Kidney (tissue), 14 donors: ENCODE measurements around the gene METTL24. TPM values are rescaled to one million over a fixed set of nuclear protein-coding genes. Genes with fewer than 3 reads are reported as not detected.

Experiments used
- DNase-seq, 5 donors: peaks; one replicate each; pipeline ENCODE4 v3.0.0-alpha.2; 2013 to 2020
- FAIRE-seq: peaks from 2 replicates; lab custom pipeline; 2012; peaks lifted over from hg19 to GRCh38; lab: Jason Lieb, UNC
- H3K27ac ChIP-seq, 2 donors: one replicate each; pipeline ENCODE4 v1.7.0; 2013; ENCODE audit warnings: low read depth in 2 of 2, low read length in 2 of 2, inconsistent platforms in 1 of 2
- H3K27me3 ChIP-seq: one replicate; pipeline ENCODE4 v1.7.1; 2013; ENCODE audit warnings: low read length, inconsistent platforms; ENCODE audit not compliant: control insufficient read depth, insufficient read depth
- H3K36me3 ChIP-seq, 3 donors: one replicate each; pipeline versions ENCODE4 v1.7.0 to v1.7.1; 2013; ENCODE audit warnings: low read length in 3 of 3, control low read depth in 1 of 3, inconsistent platforms in 1 of 3; ENCODE audit not compliant: insufficient read depth in 3 of 3, control insufficient read depth in 2 of 3
- H3K4me1 ChIP-seq, 3 donors: one replicate each; pipeline versions ENCODE4 v1.7.0 to v1.7.1; 2013; ENCODE audit warnings: low read length in 3 of 3, inconsistent platforms in 1 of 3, low read depth in 1 of 3; ENCODE audit not compliant: control insufficient read depth in 2 of 3, insufficient read depth in 2 of 3
- H3K4me3 ChIP-seq, 3 donors: one replicate each; pipeline versions ENCODE4 v1.7.0 to v1.8.1; 2013; ENCODE audit warnings: low read length in 3 of 3, control low read depth in 1 of 3, inconsistent platforms in 1 of 3
- H3K9ac ChIP-seq, 3 donors: one replicate each; pipeline versions ENCODE4 v1.7.0 to v1.7.1; 2013; ENCODE audit warnings: low read length in 3 of 3, control low read depth in 1 of 3, inconsistent platforms in 1 of 3
- H3K9me3 ChIP-seq, 3 donors: one replicate each; pipeline versions ENCODE4 v1.7.0 to v1.7.1; 2013; ENCODE audit warnings: low read length in 3 of 3, control low read depth in 1 of 3, inconsistent platforms in 1 of 3; ENCODE audit not compliant: control insufficient read depth in 2 of 3, insufficient read depth in 1 of 3
- CTCF ChIP-seq: IDR thresholded peaks from 3 replicates; pipeline ENCODE4 v1.5.1; 2012; ENCODE audit warnings: mild to moderate bottlenecking, moderate library complexity, borderline replicate concordance; ENCODE audit not compliant: insufficient read depth; ENCODE audit errors: extremely low read depth
- intact Hi-C: fragments of 100-400 bp; cut with DNase I; formaldehyde crosslinking; loops from one replicate; pipeline ENCODE4 v1.11.1; 2022
- polyA plus RNA-seq: library from polyadenylated mRNA; stranded (reverse); fragments of 350-450 nt; fragmentation: Illumina TruSeq; extraction: RNeasy Lipid Tissue Mini Kit (QIAGEN cat#74804); gene quantifications from one replicate; pipeline ENCODE4 v1.2.3, GENCODE V29; 2014; ENCODE audit warnings: low read depth, low replicate concordance; ENCODE audit not compliant: insufficient read depth
- total RNA-seq: library from RNA; stranded (reverse); fragmentation: NEBNext Ultra II Directional; extraction: Animal tissue kit (Norgen Biotek cat#: 25700); gene quantifications from one replicate; pipeline ENCODE4 v1.2.1, GENCODE V29; 2021
- donor health status: control.
- donor health status: control.
- donor health status: control.
- donor health status: control.
- donor health status: control.
- donor health status: DM: yes; HTN: yes; CAD: no.
- donor health status: Normal renal cell carcinoma (clear cell type).

METTL24 gene
- total and polyA plus RNA-seq, 2 donors from 2014 or later: 1.4 to 3.5 TPM

GRCh38 chr6:110401585-110402176, 43.5 kb upstream of the METTL24 start:
- Histone ChIP-seq H3K27me3 (no peaks in the 10 kb centered on the region), H3K4me1 (no peaks in the 10 kb centered on the region), H3K36me3 (no peaks in the 10 kb centered on the region), H3K4me3 (no peak overlapping the region), H3K9me3 (no peaks in the 10 kb centered on the region), H3K9ac (no peak overlapping the region), H3K27ac (no peak overlapping the region)
- intact Hi-C loops: no loop called here
- FAIRE-seq: no peak
- no peak for TF ChIP-seq CTCF
- DNase-seq: no peak

GRCh38 chr6:110400208-110400607, 42.1 kb upstream of the METTL24 start:
- peak overlapping the region; percentile 17 to 51 (median 24) for H3K4me3 ChIP-seq
- no peaks in the 10 kb centered on the region for H3K4me1 ChIP-seq
- no peaks in the 10 kb centered on the region for H3K27me3 ChIP-seq
- H3K9ac ChIP-seq: peak overlapping the region in 1 of 3 donors; percentile 27
- TF ChIP-seq CTCF: no peak
- H3K36me3 ChIP-seq: no peaks in the 10 kb centered on the region
- H3K27ac ChIP-seq: no peak overlapping the region
- DNase-seq (peak in 1 of 5 donors; percentile 65), FAIRE-seq (no peak)
- H3K9me3 ChIP-seq: no peaks in the 10 kb centered on the region
- intact Hi-C loops: no loop called here

GRCh38 chr6:110399219-110400071, 41.3 kb upstream of the METTL24 start:
- Histone ChIP-seq H3K9me3 (no peaks in the 10 kb centered on the region), H3K27me3 (no peaks in the 10 kb centered on the region), H3K4me1 (no peaks in the 10 kb centered on the region), H3K36me3 (no peaks in the 10 kb centered on the region), H3K9ac (peak overlapping the region in 1 of 3 donors; percentile 27), H3K4me3 (peak overlapping the region; percentile 17 to 51 (median 24)), H3K27ac (no peak overlapping the region)
- TF ChIP-seq CTCF: no peak
- intact Hi-C loops: no loop called here
- DNase-seq (peak in 4 of 5 donors; percentile 28 to 77 (median 57)), FAIRE-seq (no peak)
